K562 (cell line): Measurements from ENCODE around the gene GHR.

Source experiments
- NRF1 ChIP-seq, 2 experiments: fragments of 450-650 bp; IDR thresholded peaks in 1 of 2; conservative IDR thresholded peaks in 1 of 2; 2 replicates each; pipeline ENCODE4 v1.6.1; 2014; ENCODE audit warnings: mild to moderate bottlenecking in 2 of 2
- PTRF ChIP-seq: fragments of 450-650 bp; IDR thresholded peaks from 2 replicates; pipeline ENCODE4 v1.6.1; 2016; ENCODE audit warnings: mild to moderate bottlenecking, missing genetic modification characterization, missing compliant biosample characterization
- RAD51 ChIP-seq: fragments of 450-650 bp; IDR thresholded peaks from 2 replicates; pipeline ENCODE4 v1.7.1; 2016; ENCODE audit warnings: low read depth, mild to moderate bottlenecking, borderline replicate concordance
- ZNF766 ChIP-seq: fragments of 200-800 bp; sonication (Bioruptor generic); conservative IDR thresholded peaks from 2 replicates; pipeline ENCODE4 v1.6.1; 2016; ENCODE audit warnings: missing genetic modification characterization, missing compliant biosample characterization
- ZSCAN29 ChIP-seq: fragments of 450-650 bp; IDR thresholded peaks from 2 replicates; pipeline ENCODE4 v1.6.1; 2017
- TF ChIP-seq, protein P1 (sequence below), 3 experiments: fragments of 200-800 bp in 1 of 3; sonication (Bioruptor generic) in 1 of 3; sonication (generic) in 1 of 3; formaldehyde crosslinking in 1 of 3; IDR thresholded peaks; 2 replicates each; pipeline versions ENCODE4 v1.6.1 to v1.8.0; 2016 to 2022; ENCODE audit warnings: mild to moderate bottlenecking in 2 of 3, missing compliant biosample characterization in 2 of 3, missing genetic modification characterization in 2 of 3, missing genetic modification reagents in 1 of 3
- TF ChIP-seq, protein P2 (sequence below): sonication (generic); formaldehyde crosslinking; IDR thresholded peaks from 2 replicates; pipeline ENCODE4 v1.8.1; 2023; ENCODE audit warnings: mild to moderate bottlenecking, missing genetic modification reagents
- TF ChIP-seq, protein P3 (sequence below): sonication (generic); formaldehyde crosslinking; IDR thresholded peaks from 2 replicates; pipeline ENCODE4 v1.8.1; 2022; ENCODE audit warnings: missing genetic modification reagents
- TF ChIP-seq, protein P4 (sequence below), 2 experiments: IDR thresholded peaks; 2 replicates each; pipeline ENCODE4 v1.6.1; 2012; ENCODE audit warnings: improper control_type of control experiment in 2 of 2, low read depth in 2 of 2, low read length in 2 of 2, borderline replicate concordance in 1 of 2

DNA sequence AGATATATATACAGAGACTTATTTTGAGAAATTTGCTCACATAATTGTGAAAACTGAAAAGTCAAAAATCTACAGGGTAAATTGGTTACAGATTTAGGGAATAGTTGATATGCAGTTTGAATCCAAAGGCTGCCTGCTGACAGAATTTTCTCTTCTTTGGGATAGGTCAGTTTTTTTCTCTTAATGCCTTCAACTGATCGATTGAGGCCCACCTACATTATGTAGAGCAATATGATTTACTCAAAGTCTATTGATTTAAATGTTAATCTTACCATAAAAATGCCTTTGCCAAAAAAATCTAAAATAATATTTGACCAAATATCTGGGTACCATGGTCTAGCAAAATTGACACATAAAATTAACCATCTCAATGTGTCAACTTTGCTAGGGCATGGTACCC is 3.9 kb upstream of the GHR start:
- TF ChIP-seq, protein P1, sequence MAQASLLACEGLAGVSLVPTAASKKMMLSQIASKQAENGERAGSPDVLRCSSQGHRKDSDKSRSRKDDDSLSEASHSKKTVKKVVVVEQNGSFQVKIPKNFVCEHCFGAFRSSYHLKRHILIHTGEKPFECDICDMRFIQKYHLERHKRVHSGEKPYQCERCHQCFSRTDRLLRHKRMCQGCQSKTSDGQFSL (CRISPR knock-in tag; IDR thresholded peaks at IDR 0.05) = no peak
- TF ChIP-seq, protein P1 (tag; IDR thresholded peaks at IDR 0.05) = no peak
- TF ChIP-seq, protein P2, sequence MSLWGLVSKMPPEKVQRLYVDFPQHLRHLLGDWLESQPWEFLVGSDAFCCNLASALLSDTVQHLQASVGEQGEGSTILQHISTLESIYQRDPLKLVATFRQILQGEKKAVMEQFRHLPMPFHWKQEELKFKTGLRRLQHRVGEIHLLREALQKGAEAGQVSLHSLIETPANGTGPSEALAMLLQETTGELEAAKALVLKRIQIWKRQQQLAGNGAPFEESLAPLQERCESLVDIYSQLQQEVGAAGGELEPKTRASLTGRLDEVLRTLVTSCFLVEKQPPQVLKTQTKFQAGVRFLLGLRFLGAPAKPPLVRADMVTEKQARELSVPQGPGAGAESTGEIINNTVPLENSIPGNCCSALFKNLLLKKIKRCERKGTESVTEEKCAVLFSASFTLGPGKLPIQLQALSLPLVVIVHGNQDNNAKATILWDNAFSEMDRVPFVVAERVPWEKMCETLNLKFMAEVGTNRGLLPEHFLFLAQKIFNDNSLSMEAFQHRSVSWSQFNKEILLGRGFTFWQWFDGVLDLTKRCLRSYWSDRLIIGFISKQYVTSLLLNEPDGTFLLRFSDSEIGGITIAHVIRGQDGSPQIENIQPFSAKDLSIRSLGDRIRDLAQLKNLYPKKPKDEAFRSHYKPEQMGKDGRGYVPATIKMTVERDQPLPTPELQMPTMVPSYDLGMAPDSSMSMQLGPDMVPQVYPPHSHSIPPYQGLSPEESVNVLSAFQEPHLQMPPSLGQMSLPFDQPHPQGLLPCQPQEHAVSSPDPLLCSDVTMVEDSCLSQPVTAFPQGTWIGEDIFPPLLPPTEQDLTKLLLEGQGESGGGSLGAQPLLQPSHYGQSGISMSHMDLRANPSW = no peak
- no peak for TF ChIP-seq ZNF766 (CRISPR knock-in tag)
- TF ChIP-seq, protein P3, sequence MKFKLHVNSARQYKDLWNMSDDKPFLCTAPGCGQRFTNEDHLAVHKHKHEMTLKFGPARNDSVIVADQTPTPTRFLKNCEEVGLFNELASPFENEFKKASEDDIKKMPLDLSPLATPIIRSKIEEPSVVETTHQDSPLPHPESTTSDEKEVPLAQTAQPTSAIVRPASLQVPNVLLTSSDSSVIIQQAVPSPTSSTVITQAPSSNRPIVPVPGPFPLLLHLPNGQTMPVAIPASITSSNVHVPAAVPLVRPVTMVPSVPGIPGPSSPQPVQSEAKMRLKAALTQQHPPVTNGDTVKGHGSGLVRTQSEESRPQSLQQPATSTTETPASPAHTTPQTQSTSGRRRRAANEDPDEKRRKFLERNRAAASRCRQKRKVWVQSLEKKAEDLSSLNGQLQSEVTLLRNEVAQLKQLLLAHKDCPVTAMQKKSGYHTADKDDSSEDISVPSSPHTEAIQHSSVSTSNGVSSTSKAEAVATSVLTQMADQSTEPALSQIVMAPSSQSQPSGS (CRISPR knock-in tag) = no peak
- no peak for TF ChIP-seq RAD51
- TF ChIP-seq ZSCAN29 = no peak
- TF ChIP-seq PTRF (tag) = no peak
- TF ChIP-seq, protein P4, sequence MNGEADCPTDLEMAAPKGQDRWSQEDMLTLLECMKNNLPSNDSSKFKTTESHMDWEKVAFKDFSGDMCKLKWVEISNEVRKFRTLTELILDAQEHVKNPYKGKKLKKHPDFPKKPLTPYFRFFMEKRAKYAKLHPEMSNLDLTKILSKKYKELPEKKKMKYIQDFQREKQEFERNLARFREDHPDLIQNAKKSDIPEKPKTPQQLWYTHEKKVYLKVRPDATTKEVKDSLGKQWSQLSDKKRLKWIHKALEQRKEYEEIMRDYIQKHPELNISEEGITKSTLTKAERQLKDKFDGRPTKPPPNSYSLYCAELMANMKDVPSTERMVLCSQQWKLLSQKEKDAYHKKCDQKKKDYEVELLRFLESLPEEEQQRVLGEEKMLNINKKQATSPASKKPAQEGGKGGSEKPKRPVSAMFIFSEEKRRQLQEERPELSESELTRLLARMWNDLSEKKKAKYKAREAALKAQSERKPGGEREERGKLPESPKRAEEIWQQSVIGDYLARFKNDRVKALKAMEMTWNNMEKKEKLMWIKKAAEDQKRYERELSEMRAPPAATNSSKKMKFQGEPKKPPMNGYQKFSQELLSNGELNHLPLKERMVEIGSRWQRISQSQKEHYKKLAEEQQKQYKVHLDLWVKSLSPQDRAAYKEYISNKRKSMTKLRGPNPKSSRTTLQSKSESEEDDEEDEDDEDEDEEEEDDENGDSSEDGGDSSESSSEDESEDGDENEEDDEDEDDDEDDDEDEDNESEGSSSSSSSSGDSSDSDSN (IDR thresholded peaks at IDR 0.05; ENCODE audit: borderline replicate concordance in 1 of 2, low read depth in 2 of 2, low read length in 2 of 2) = no peak
- no peak for TF ChIP-seq NRF1 (conservative IDR thresholded peaks at IDR 0.05 in 1 of 2, IDR thresholded peaks at IDR 0.05 in 1 of 2)
